D341Med (cell line): ENCODE data around the gene MCEE.
"Not testable (repeated sequence)": the region's sequence is repeated elsewhere in the genome, so short reads cannot be mapped to it uniquely, and the experiment has no call there.

ENCODE experiments used
- DNase-seq: peaks from one replicate; pipeline ENCODE4 v3.0.0; 2012; ENCODE audit warnings: low spot score

The MCEE gene

GRCh38 chr2:71130152-71130904 is at the start of gene MCEE, which contains the start of gene MPHOSPH10:
MCEE (minus strand) TSS chr2:71130229; CDS start chr2:71130219, 10 bp downstream.
MPHOSPH10 (plus strand) TSS chr2:71130634; CDS start chr2:71130666, 32 bp downstream.
- peak; percentile 90 for DNase-seq

- not testable (repeated sequence) for DNase-seq
Measured at GRCh38 chr2:71178836-71179235, 48.8 kb upstream of the MCEE start.

- no peak for DNase-seq
Measured at GRCh38 chr2:71174207-71174606, 44.2 kb upstream of the MCEE start.

- DNase-seq, result no peak
Measured at GRCh38 chr2:71173096-71173495, 43.1 kb upstream of the MCEE start.

- DNase-seq, result no peak
Measured at GRCh38 chr2:71166812-71167211, 36.8 kb upstream of the MCEE start.

- DNase-seq, result peak; percentile 75
Measured at GRCh38 chr2:71157124-71157793, 27.2 kb upstream of the MCEE start.

- DNase-seq, result no peak
Measured at GRCh38 chr2:71156573-71156972, 26.5 kb upstream of the MCEE start.

- DNase-seq, result no peak
Measured at GRCh38 chr2:71155846-71156245, 25.8 kb upstream of the MCEE start.

- no peak for DNase-seq
Measured at GRCh38 chr2:71154798-71155197, 24.8 kb upstream of the MCEE start.

GRCh38 chr2:71154279-71154678 is 24.2 kb upstream of the MCEE start:
- DNase-seq, result no peak

GRCh38 chr2:71153585-71154224 is 23.7 kb upstream of the MCEE start:
- DNase-seq, result no peak

GRCh38 chr2:71151620-71152019 is 21.6 kb upstream of the MCEE start:
- DNase-seq, result no peak

GRCh38 chr2:71150082-71150816 is 20.2 kb upstream of the MCEE start:
- no peak for DNase-seq

- no peak for DNase-seq
Measured at GRCh38 chr2:71148506-71149063, 18.6 kb upstream of the MCEE start.

- no peak for DNase-seq
Measured at GRCh38 chr2:71143782-71144181, 13.8 kb upstream of the MCEE start.

- DNase-seq, result no peak
Measured at GRCh38 chr2:71136174-71136573, 6.1 kb upstream of the MCEE start.

- DNase-seq, result no peak
Measured at GRCh38 chr2:71133603-71134002, 3.6 kb upstream of the MCEE start.

GRCh38 chr2:71131387-71132166 is 1.5 kb upstream of the MCEE start:
- not testable (repeated sequence) for DNase-seq

- DNase-seq, result no peak
Measured at GRCh38 chr2:71130905-71131244, 846 bp upstream of the MCEE start.

- DNase-seq, result no peak
Measured at GRCh38 chr2:71129902-71130151, 202 bp downstream of the MCEE start.

GRCh38 chr2:71129114-71129901 is 721 bp downstream of the MCEE start:
- DNase-seq, result no peak
